ENCODE measurements around the gene ZC3HAV1.
A peak's percentile ranks its signal among the peaks of the same experiment; 100 is the strongest.
"Not testable (repeated sequence)": the region's sequence is repeated elsewhere in the genome, so short reads cannot be mapped to it uniquely, and the experiment has no call there.

ZC3HAV1 gene

GRCh38 chr7:139109188-139109982 lies at the start of gene ZC3HAV1:
Gene ZC3HAV1 (minus strand): TSS chr7:139109720. CDS start chr7:139109331, 389 bp downstream.
- ATAC-seq, result peak; percentile 83
- peak; percentile 86 for DNase-seq

- ATAC-seq, result peak; percentile 77
- DNase-seq, result no peak
Observed at GRCh38 chr7:139153832-139154231, 44.3 kb upstream of the ZC3HAV1 start.

- ATAC-seq (no peak), DNase-seq (no peak)
Observed at GRCh38 chr7:139152149-139152548, 42.6 kb upstream of the ZC3HAV1 start.

- ATAC-seq (no peak), DNase-seq (no peak)
Observed at GRCh38 chr7:139139150-139139549, 29.6 kb upstream of the ZC3HAV1 start.

GRCh38 chr7:139133335-139134139 lies 24.0 kb upstream of the ZC3HAV1 start:
- peak; percentile 91 for DNase-seq
- ATAC-seq, result peak; percentile 100

- ATAC-seq (no peak), DNase-seq (no peak)
Observed at GRCh38 chr7:139132887-139133286, 23.4 kb upstream of the ZC3HAV1 start.

GRCh38 chr7:139131601-139132041 lies 22.1 kb upstream of the ZC3HAV1 start:
- DNase-seq (no peak), ATAC-seq (no peak)

GRCh38 chr7:139129814-139130213 lies 20.3 kb upstream of the ZC3HAV1 start:
- ATAC-seq, DNase-seq: not testable (repeated sequence)

GRCh38 chr7:139127648-139128047 lies 18.1 kb upstream of the ZC3HAV1 start:
- ATAC-seq (no peak), DNase-seq (no peak)

- ATAC-seq (no peak), DNase-seq (no peak)
Observed at GRCh38 chr7:139125657-139126056, 16.1 kb upstream of the ZC3HAV1 start.

GRCh38 chr7:139124995-139125394 lies 15.5 kb upstream of the ZC3HAV1 start:
- DNase-seq, ATAC-seq: not testable (repeated sequence)

- DNase-seq, result peak; percentile 47
- peak; percentile 89 for ATAC-seq
Observed at GRCh38 chr7:139124084-139124914, 14.8 kb upstream of the ZC3HAV1 start.

- ATAC-seq (no peak), DNase-seq (no peak)
Observed at GRCh38 chr7:139119486-139119849, 9.9 kb upstream of the ZC3HAV1 start.

- ATAC-seq, result peak; percentile 73
- DNase-seq, result peak; percentile 43
Observed at GRCh38 chr7:139118805-139119485, 9.4 kb upstream of the ZC3HAV1 start.

- peak; percentile 81 for ATAC-seq
- no peak for DNase-seq
Observed at GRCh38 chr7:139118234-139118804, 8.8 kb upstream of the ZC3HAV1 start.

- ATAC-seq (no peak), DNase-seq (no peak)
Observed at GRCh38 chr7:139117599-139118233, 8.2 kb upstream of the ZC3HAV1 start.

- DNase-seq (no peak), ATAC-seq (no peak)
Observed at GRCh38 chr7:139116999-139117398, 7.5 kb upstream of the ZC3HAV1 start.

- DNase-seq (no peak), ATAC-seq (no peak)
Observed at GRCh38 chr7:139115104-139115503, 5.6 kb upstream of the ZC3HAV1 start.

- DNase-seq (no peak), ATAC-seq (no peak)
Observed at GRCh38 chr7:139114585-139114984, 5.1 kb upstream of the ZC3HAV1 start.

GRCh38 chr7:139114018-139114417 lies 4.5 kb upstream of the ZC3HAV1 start:
- DNase-seq, result no peak
- ATAC-seq, result no peak

GRCh38 chr7:139112741-139113250 lies 3.3 kb upstream of the ZC3HAV1 start:
- no peak for ATAC-seq
- DNase-seq, result no peak

All from stimulated activated naive CD8-positive, alpha-beta T cell treated with anti-CD3 and anti-CD28 coated beads, Interleukin-15, Interleukin-2, amounts not matched to agents 100 U/mL and 50 U/mL, for 24 hours (primary cell).